GM12878 (cell line): ENCODE results near the gene PLEKHG2. TPM values are rescaled to one million over a fixed set of nuclear protein-coding genes. Genes with fewer than 3 reads are reported as not detected.

ENCODE experiments used
- ATAC-seq: fragments of 200-7000 bp; cut with Tn5 transposase; 3 replicates; pipeline ENCODE4 v1.9.1; 2020; ENCODE audit warnings: mild to moderate bottlenecking, moderate library complexity
- BruUV-seq: library from RNA; stranded (reverse); fragments of 400-500 nt; replicated peaks from 2 replicates; lab custom pipeline; 2021; lab: Mats Ljungman, UMichigan
- CTCF ChIA-PET: fragments of 300-600 bp; sonication (Branson Sonifier 250); formaldehyde crosslinking; extraction: SDS; loops from one replicate; lab custom pipeline; 2021; ENCODE audit warnings: inconsistent platforms; lab: Yijun Ruan, JAX
- POLR2A ChIA-PET: fragments of 350-600 bp; formaldehyde crosslinking; extraction: SDS; loops from one replicate; lab custom pipeline; 2021; ENCODE audit warnings: inconsistent platforms; lab: Charles Lee
- RAD21 ChIA-PET: fragments of 300-600 bp; sonication (Branson Sonifier 250); formaldehyde crosslinking; loops from one replicate; lab custom pipeline; 2023; ENCODE audit warnings: antibody characterized with exemption; ENCODE audit not compliant: unreplicated experiment; lab: Charles Lee
- SMC1A ChIA-PET: fragments of 300-600 bp; sonication (Branson Sonifier 250); formaldehyde crosslinking; loops from one replicate; lab custom pipeline; 2023; ENCODE audit not compliant: unreplicated experiment, uncharacterized antibody; lab: Charles Lee
- DNase-seq: peaks from one replicate; pipeline ENCODE4 v3.0.0-alpha.2; 2011; ENCODE audit warnings: low read depth, low spot score
- FAIRE-seq: peaks from 3 replicates; lab custom pipeline; 2011; peaks lifted over from hg19 to GRCh38; lab: Jason Lieb, UNC
- H2AFZ ChIP-seq: 2 replicates; pipeline ENCODE4 v1.6.0; 2011; ENCODE audit warnings: low read depth, low read length, control low read depth; ENCODE audit not compliant: control insufficient read depth
- H3K27ac ChIP-seq: 2 replicates; pipeline ENCODE4 v1.5.1; 2011; ENCODE audit warnings: control low read depth; ENCODE audit not compliant: control insufficient read depth, insufficient read depth
- H3K27me3 ChIP-seq, 2 experiments: replicated peaks in 1 of 2; 2 replicates each; pipeline versions ENCODE4 v1.6.0 to v1.6.1; 2011; ENCODE audit warnings: low read length in 1 of 2; ENCODE audit not compliant: control insufficient read depth in 2 of 2, insufficient read depth in 2 of 2
- H3K36me3 ChIP-seq, 2 experiments: 2 replicates each; pipeline ENCODE4 v1.5.1; 2011; ENCODE audit warnings: low read length in 1 of 2; ENCODE audit not compliant: control insufficient read depth in 2 of 2, insufficient read depth in 2 of 2
- H3K4me1 ChIP-seq: 2 replicates; pipeline ENCODE4 v1.6.1; 2011; ENCODE audit warnings: mild to moderate bottlenecking, low read length, moderate library complexity, mixed read lengths; ENCODE audit not compliant: control insufficient read depth, insufficient read depth
- H3K4me2 ChIP-seq: 2 replicates; pipeline ENCODE4 v1.6.0; 2011; ENCODE audit warnings: control low read depth; ENCODE audit not compliant: control insufficient read depth, insufficient read depth
- H3K4me3 ChIP-seq: fragments of 200-600 bp; sonication (generic); 2 replicates; pipeline ENCODE4 v1.5.1; 2016
- H3K79me2 ChIP-seq: 2 replicates; pipeline ENCODE4 v1.6.0; 2011; ENCODE audit warnings: low read length; ENCODE audit not compliant: control insufficient read depth, insufficient read depth
- H3K9ac ChIP-seq: 2 replicates; pipeline ENCODE4 v1.8.0; 2011; ENCODE audit warnings: low read length, control low read depth, mixed read lengths; ENCODE audit not compliant: control insufficient read depth, insufficient read depth
- H3K9me3 ChIP-seq: replicated peaks from 3 replicates; pipeline ENCODE4 v1.5.1; 2011; ENCODE audit warnings: mild to moderate bottlenecking, low read length; ENCODE audit not compliant: control insufficient read depth, insufficient read depth
- H4K20me1 ChIP-seq: 2 replicates; pipeline ENCODE4 v1.6.0; 2011; ENCODE audit not compliant: control insufficient read depth, insufficient read depth
- BCL3 ChIP-seq: IDR thresholded peaks from 2 replicates; pipeline ENCODE4 v1.6.1; 2011; ENCODE audit warnings: borderline replicate concordance, low read depth, mild to moderate bottlenecking, moderate library complexity, low read length; ENCODE audit not compliant: insufficient read depth, poor library complexity, severe bottlenecking
- BRCA1 ChIP-seq: IDR thresholded peaks from 2 replicates; pipeline ENCODE4 v1.6.1; 2011; ENCODE audit warnings: low read depth, low read length, improper control_type of control experiment
- CBFB ChIP-seq: IDR thresholded peaks from 2 replicates; pipeline ENCODE4 v1.6.1; 2016; ENCODE audit warnings: antibody characterized with exemption, low read depth
- GATAD2B ChIP-seq: fragments of 450-650 bp; conservative IDR thresholded peaks from 2 replicates; pipeline ENCODE4 v1.6.1; 2017; ENCODE audit warnings: low read depth, mild to moderate bottlenecking, moderate library complexity
- HDAC2 ChIP-seq: fragments of 200-600 bp; sonication (generic); IDR thresholded peaks from 2 replicates; pipeline ENCODE4 v1.6.1; 2017
- KAT2A ChIP-seq: conservative IDR thresholded peaks from 2 replicates; pipeline ENCODE4 v1.6.1; 2011; ENCODE audit warnings: low read depth, low read length; ENCODE audit not compliant: control insufficient read depth
- NR2C1 ChIP-seq: fragments of 450-650 bp; IDR thresholded peaks from 2 replicates; pipeline ENCODE4 v1.6.1; 2017; ENCODE audit warnings: antibody characterized with exemption, mild to moderate bottlenecking, moderate library complexity
- PKNOX1 ChIP-seq: fragments of 450-650 bp; IDR thresholded peaks from 2 replicates; pipeline ENCODE4 v1.6.1; 2016; ENCODE audit warnings: mild to moderate bottlenecking
- POLR2A ChIP-seq: IDR thresholded peaks from 2 replicates; pipeline ENCODE4 v1.6.1; 2011; ENCODE audit warnings: low read depth, mild to moderate bottlenecking, low read length
- RAD21 ChIP-seq: IDR thresholded peaks from 2 replicates; pipeline ENCODE4 v1.6.1; 2011; ENCODE audit warnings: mild to moderate bottlenecking, low read depth, low read length, moderate library complexity; ENCODE audit not compliant: insufficient read depth
- RB1 ChIP-seq: fragments of 450-650 bp; formaldehyde crosslinking; IDR thresholded peaks from 2 replicates; pipeline ENCODE4 v1.6.1; 2017; ENCODE audit warnings: mild to moderate bottlenecking, borderline replicate concordance
- RBBP5 ChIP-seq: fragments of 200-600 bp; sonication (generic); conservative IDR thresholded peaks from 2 replicates; pipeline ENCODE4 v1.6.1; 2016
- SIN3A ChIP-seq: IDR thresholded peaks from 2 replicates; pipeline ENCODE4 v1.6.1; 2012; ENCODE audit warnings: low read depth, low read length, improper control_type of control experiment
- SIX5 ChIP-seq: IDR thresholded peaks from 2 replicates; pipeline ENCODE4 v1.6.1; 2011; ENCODE audit warnings: mild to moderate bottlenecking, low read depth, low read length, moderate library complexity; ENCODE audit not compliant: severe bottlenecking
- SMAD5 ChIP-seq: IDR thresholded peaks from 2 replicates; pipeline ENCODE4 v1.6.1; 2016; ENCODE audit warnings: antibody characterized with exemption, low read depth
- SREBF2 ChIP-seq: IDR thresholded peaks from 2 replicates; pipeline ENCODE4 v1.6.1; 2012; ENCODE audit warnings: mild to moderate bottlenecking, low read length
- SUZ12 ChIP-seq: fragments of 200-600 bp; sonication (generic); IDR thresholded peaks from one replicate; pipeline ENCODE4 v1.6.1; 2018; ENCODE audit warnings: antibody characterized with exemption, mild to moderate bottlenecking; ENCODE audit not compliant: unreplicated experiment
- TCF7 ChIP-seq: IDR thresholded peaks from 2 replicates; pipeline ENCODE4 v1.6.1; 2014; ENCODE audit warnings: antibody characterized with exemption, borderline replicate concordance
- ZSCAN29 ChIP-seq: fragments of 450-650 bp; IDR thresholded peaks from 2 replicates; pipeline ENCODE4 v1.6.1; 2017; ENCODE audit warnings: mild to moderate bottlenecking, moderate library complexity
- WGBS: methylation state at CpG from one replicate; pipeline ENCODE4 v1.1.6; 2016; ENCODE audit warnings: low lambda C conversion rate; ENCODE audit not compliant: insufficient replicate concordance, insufficient coverage; ENCODE audit errors: missing lambda C conversion rate; 5-methylcytosine and 5-hydroxymethylcytosine counted together
- in situ Hi-C: fragments of 300-500 bp; cut with MboI; formaldehyde crosslinking; loops from 9 replicates; pipeline ENCODE4 v1.14.3; 2018; ENCODE audit warnings: mixed read lengths
- intact Hi-C: fragments of 100-400 bp; cut with micrococcal nuclease; formaldehyde crosslinking; loops from one replicate; pipeline ENCODE4 v1.14.2; 2022; ENCODE audit not compliant: unreplicated experiment
- polyA plus RNA-seq, 11 experiments: library from polyadenylated mRNA; depleted of rRNA in 4 of 11; unstranded in 6 of 11; stranded (reverse) in 5 of 11; fragments of >200 nt; fragmentation: Nextera tagmentation in 4 of 11; fragmentation: Illumina TruSeq in 1 of 11; extraction: Ambion mirVana in 4 of 11; extraction: Trizol in 1 of 11; gene quantifications; 1 replicate in 1 of 11; 2 replicates in 10 of 11; pipeline versions ENCODE4 v1.2.1 to v1.2.3, GENCODE V29; 2011 to 2016; ENCODE audit warnings: inconsistent platforms in 2 of 11, missing spikeins in 2 of 11, low read depth in 1 of 11
- total RNA-seq, 4 experiments: library from RNA; depleted of rRNA in 3 of 4; stranded (reverse); fragments of >200 nt in 3 of 4; fragmentation: Illumina TruSeq in 1 of 4; extraction: Trizol in 1 of 4; gene quantifications; 2 replicates each; pipeline versions ENCODE4 v1.2.1 to v1.2.3, GENCODE V29; 2013 to 2021
- TF ChIP-seq, protein P1 (sequence below): fragments of 450-650 bp; IDR thresholded peaks from 2 replicates; pipeline ENCODE4 v1.6.1; 2018; ENCODE audit warnings: mild to moderate bottlenecking, low read depth, moderate library complexity; ENCODE audit not compliant: partially characterized antibody

The PLEKHG2 gene
- total and polyA plus RNA-seq, 10 of the 15 experiments (the other 5 are each of a cell fraction or from before 2014, with no cell fraction given) = 3.0 to 62.5 (median 17.2) TPM

DNA sequence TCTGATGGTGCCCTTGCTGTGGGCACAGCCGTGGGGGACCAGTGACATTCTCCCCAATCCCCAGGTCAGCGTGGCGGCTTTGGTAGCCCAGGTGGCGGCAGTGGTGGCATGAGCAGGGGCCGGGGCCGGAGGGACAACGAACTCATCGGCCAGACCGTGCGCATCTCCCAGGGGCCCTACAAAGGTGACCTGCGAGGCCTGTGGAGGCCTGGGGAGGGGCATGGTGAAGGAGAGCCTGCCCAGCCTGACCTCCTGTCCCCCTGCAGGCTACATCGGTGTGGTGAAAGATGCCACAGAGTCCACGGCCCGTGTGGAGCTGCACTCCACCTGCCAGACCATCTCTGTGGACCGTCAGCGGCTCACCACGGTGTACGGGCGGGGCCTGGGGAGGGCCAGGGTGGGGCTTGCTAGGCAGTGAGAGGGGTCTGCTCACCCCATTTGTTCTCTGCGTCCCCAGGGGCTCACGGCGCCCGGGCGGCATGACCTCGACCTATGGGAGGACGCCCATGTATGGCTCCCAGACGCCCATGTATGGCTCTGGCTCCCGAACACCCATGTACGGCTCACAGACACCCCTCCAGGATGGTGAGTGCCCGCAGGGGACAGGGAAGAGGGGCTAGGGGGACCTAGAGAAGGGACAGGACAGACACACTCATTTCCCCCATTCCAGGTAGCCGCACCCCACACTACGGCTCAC lies 60.4 kb downstream of the PLEKHG2 start:
- no peak for TF ChIP-seq SMAD5
- TF ChIP-seq SUZ12 = no peak
- no peak for TF ChIP-seq KAT2A
- no peak for TF ChIP-seq NR2C1
- no peak for TF ChIP-seq SIX5
- TF ChIP-seq RB1 = no peak
- TF ChIP-seq SIN3A = no peak
- TF ChIP-seq CBFB = no peak
- no peak for TF ChIP-seq ZSCAN29
- no peak for TF ChIP-seq SREBF2
- no peak for TF ChIP-seq POLR2A
- TF ChIP-seq PKNOX1 = no peak
- no peak for TF ChIP-seq GATAD2B
- no peak for TF ChIP-seq BCL3
- no peak for TF ChIP-seq RAD21
- no peak for TF ChIP-seq HDAC2
- TF ChIP-seq TCF7 = no peak
- no peak for TF ChIP-seq RBBP5
- TF ChIP-seq, protein P1, sequence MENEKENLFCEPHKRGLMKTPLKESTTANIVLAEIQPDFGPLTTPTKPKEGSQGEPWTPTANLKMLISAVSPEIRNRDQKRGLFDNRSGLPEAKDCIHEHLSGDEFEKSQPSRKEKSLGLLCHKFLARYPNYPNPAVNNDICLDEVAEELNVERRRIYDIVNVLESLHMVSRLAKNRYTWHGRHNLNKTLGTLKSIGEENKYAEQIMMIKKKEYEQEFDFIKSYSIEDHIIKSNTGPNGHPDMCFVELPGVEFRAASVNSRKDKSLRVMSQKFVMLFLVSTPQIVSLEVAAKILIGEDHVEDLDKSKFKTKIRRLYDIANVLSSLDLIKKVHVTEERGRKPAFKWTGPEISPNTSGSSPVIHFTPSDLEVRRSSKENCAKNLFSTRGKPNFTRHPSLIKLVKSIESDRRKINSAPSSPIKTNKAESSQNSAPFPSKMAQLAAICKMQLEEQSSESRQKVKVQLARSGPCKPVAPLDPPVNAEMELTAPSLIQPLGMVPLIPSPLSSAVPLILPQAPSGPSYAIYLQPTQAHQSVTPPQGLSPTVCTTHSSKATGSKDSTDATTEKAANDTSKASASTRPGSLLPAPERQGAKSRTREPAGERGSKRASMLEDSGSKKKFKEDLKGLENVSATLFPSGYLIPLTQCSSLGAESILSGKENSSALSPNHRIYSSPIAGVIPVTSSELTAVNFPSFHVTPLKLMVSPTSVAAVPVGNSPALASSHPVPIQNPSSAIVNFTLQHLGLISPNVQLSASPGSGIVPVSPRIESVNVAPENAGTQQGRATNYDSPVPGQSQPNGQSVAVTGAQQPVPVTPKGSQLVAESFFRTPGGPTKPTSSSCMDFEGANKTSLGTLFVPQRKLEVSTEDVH = no peak
- TF ChIP-seq BRCA1 = no peak
- Histone ChIP-seq H3K27ac (no peak overlapping the region), H3K79me2 (no peaks in the 10 kb centered on the region), H3K9me3 (no peaks in the 10 kb centered on the region), H3K4me3 (no peak overlapping the region), H4K20me1 (no peaks in the 10 kb centered on the region), H3K4me2 (no peak overlapping the region), H3K4me1 (no peaks in the 10 kb centered on the region), H3K36me3 (peaks cover 43 to 69% of the 10 kb centered on the region in 2 experiments), H2AFZ (no peak overlapping the region), H3K9ac (no peak overlapping the region), H3K27me3 (no peaks in the 10 kb centered on the region)
- no peak for DNase-seq
- CTCF ChIA-PET = interaction anchor here (1.7 kb wide), 1 partner anchor 57 kb away, joined by 4 read pairs; no protein-coding TSS in a partner anchor
- SMC1A ChIA-PET = interaction anchor here (1.3 kb wide), 1 partner anchor 32 kb away, joined by 4 read pairs; no protein-coding TSS in a partner anchor
- in situ Hi-C loops = no loop called here
- WGBS = 96% methylated on average over 30 of the region's 32 CpGs
- intact Hi-C loops = no loop called here
- FAIRE-seq = no peak
- ATAC-seq = no peak
- no TSS peak for BruUV-seq
- RAD21 ChIA-PET = no interaction called here
- POLR2A ChIA-PET = no interaction called here
